Stomach smooth muscle (tissue), 2 donors: Measurements from ENCODE around the gene PEAK3.

Experiments used
- H3K27ac ChIP-seq: one replicate; pipeline ENCODE4 v1.7.0; 2013; ENCODE audit warnings: mild to moderate bottlenecking, low read length, inconsistent platforms
- H3K27me3 ChIP-seq, 2 donors: one replicate each; pipeline ENCODE4 v1.7.0; 2013; ENCODE audit warnings: low read length in 2 of 2; ENCODE audit not compliant: insufficient read depth in 2 of 2, control insufficient read depth in 1 of 2
- H3K36me3 ChIP-seq, 2 donors: one replicate each; pipeline ENCODE4 v1.7.0; 2013; ENCODE audit warnings: low read length in 2 of 2; ENCODE audit not compliant: control insufficient read depth in 2 of 2, insufficient read depth in 2 of 2
- H3K4me1 ChIP-seq: one replicate; pipeline ENCODE4 v1.7.0; 2013; ENCODE audit warnings: low read length; ENCODE audit not compliant: control insufficient read depth, insufficient read depth
- H3K4me3 ChIP-seq, 2 donors: one replicate each; pipeline ENCODE4 v1.7.0; 2013; ENCODE audit warnings: low read length in 2 of 2
- H3K9ac ChIP-seq, 2 donors: one replicate each; pipeline ENCODE4 v1.7.0; 2013; ENCODE audit warnings: low read length in 2 of 2, mild to moderate bottlenecking in 1 of 2
- H3K9me3 ChIP-seq, 2 donors: one replicate each; pipeline ENCODE4 v1.7.0; 2013; ENCODE audit warnings: low read length in 2 of 2; ENCODE audit not compliant: control insufficient read depth in 2 of 2
- donor health status: healthy.
- donor health status: Pancreatic carcinoma.

The PEAK3 gene

DNA sequence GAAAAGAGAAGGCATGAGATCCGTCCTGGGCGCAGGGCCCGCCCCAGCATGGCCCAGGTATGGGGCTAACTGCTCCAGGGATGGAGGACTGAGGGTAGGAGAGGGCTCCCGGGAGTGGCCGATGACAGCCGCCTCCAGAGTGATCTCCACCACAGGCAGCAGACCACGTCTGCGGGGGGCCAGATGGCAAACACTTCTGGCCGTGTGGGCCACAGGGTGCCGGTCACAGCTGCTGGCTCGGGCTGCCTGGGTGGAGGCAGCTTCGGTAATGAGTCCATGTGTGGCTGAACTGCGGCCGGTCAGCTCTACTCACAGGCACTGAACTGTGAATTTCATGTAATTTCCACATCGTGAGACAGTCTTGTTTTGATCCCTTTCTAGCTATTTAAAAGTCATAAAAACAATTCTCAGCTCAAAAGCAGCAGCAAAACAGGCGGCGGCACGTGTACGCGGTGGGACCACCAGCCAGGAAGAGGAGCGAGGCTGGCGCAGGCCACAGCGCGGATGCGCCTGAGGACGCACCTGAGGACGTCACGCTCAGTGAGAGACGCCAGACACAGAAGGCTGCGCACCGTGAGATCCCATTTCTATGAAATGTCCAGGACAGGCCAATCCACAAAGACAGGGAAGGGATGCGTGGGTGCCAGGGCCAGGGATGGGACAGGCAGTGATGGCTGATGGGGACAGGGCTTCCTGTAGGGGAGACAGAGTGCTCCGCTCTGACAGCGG, 42.4 kb upstream of the PEAK3 start:
- Histone ChIP-seq H3K4me3 (no peak overlapping the region), H3K27me3 (no peaks in the 10 kb centered on the region), H3K36me3 (peaks cover 4 to 13% of the 10 kb centered on the region in 2 donors), H3K9ac (no peak overlapping the region), H3K9me3 (no peaks in the 10 kb centered on the region), H3K4me1 (peaks cover 18% of the 10 kb centered on the region), H3K27ac (no peak overlapping the region)

DNA sequence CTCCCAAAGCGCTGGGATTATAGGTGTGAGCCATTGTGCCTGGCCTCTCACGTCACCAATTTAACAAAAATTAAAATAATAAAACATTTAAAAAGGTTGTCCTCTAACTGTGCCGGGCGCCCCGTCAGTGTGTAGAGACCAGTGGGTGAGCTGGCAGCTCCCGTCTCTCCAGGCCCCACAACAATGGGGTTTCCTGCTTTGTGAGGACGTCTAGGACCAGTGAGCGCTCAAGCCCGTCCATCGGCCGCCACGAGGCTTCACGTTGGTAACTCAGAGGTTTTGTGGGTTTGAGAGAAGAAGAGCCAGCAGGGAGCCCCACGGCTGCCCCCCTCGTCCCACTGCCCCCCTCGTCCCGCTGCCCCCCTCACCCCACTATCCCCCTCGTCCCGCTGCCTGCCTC, 41.7 kb upstream of the PEAK3 start:
- Histone ChIP-seq H3K36me3 (peaks cover 4 to 13% of the 10 kb centered on the region in 2 donors), H3K27ac (no peak overlapping the region), H3K4me3 (no peak overlapping the region), H3K4me1 (peaks cover 12% of the 10 kb centered on the region), H3K9me3 (no peaks in the 10 kb centered on the region), H3K27me3 (no peaks in the 10 kb centered on the region), H3K9ac (no peak overlapping the region)

DNA sequence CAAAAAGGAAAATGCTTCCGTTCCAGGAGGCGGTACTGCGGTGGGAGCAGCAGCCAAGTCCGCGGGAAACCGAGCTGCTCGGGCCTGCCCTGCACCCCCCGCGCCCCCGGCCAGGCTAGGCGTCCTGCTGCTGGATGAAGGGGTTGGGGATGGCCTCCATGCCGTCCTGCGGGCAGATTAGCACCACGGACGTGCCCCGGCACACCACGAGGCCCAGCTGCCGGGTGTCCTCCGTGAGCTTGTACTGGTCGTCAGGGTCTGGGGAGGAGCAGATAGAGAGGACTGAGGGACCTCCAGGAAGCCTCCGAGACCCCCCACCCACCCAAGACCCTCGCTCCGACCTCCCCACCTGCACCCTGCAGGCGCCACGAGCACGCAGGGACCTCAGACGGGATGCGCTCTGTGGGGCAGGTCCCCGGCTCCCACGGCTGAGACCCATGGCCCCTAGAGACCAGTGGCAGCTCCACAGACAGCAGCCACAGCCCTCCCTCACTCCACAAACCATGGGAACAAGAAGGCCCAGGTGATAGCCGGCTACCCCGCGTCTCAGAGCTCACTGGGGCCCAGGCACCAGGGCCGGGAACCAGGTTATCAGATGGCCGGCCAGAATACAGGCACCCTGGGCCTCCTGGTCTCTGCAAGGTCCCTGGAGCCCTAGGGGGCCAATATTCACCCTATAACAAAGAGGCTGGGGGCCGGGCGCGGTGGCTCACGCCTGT, 39.7 kb upstream of the PEAK3 start:
- H3K27ac ChIP-seq = no peak overlapping the region
- H3K9ac ChIP-seq = no peak overlapping the region
- no peak overlapping the region for H3K4me3 ChIP-seq
- H3K4me1 ChIP-seq = peaks cover under 1% of the 10 kb centered on the region
- H3K9me3 ChIP-seq = no peaks in the 10 kb centered on the region
- no peaks in the 10 kb centered on the region for H3K27me3 ChIP-seq
- peaks cover 4 to 12% of the 10 kb centered on the region in 2 donors for H3K36me3 ChIP-seq

DNA sequence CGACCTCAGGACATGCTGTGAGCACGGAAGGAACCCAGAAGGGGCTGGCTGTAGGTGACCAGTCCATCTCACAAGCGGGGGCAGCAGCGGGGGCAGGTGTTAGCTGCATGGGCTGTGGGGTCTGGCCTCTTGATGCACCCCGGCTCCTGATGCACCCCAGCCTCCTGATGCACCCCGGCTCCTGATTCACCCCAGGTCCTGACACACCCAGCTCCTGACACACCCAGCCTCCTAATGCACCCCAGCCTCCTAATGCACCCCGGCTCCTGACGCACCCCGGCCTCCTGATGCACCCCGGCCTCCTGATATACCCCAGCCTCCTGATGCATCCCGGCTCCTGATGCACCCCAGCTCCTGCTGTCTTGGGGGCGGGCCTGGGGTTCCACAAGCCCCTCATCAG, 39.0 kb upstream of the PEAK3 start:
- H3K27ac ChIP-seq = no peak overlapping the region
- H3K9me3 ChIP-seq = no peaks in the 10 kb centered on the region
- no peak overlapping the region for H3K4me3 ChIP-seq
- no peaks in the 10 kb centered on the region for H3K4me1 ChIP-seq
- H3K27me3 ChIP-seq = no peaks in the 10 kb centered on the region
- H3K9ac ChIP-seq = no peak overlapping the region
- peaks cover 4 to 10% of the 10 kb centered on the region in 2 donors for H3K36me3 ChIP-seq

DNA sequence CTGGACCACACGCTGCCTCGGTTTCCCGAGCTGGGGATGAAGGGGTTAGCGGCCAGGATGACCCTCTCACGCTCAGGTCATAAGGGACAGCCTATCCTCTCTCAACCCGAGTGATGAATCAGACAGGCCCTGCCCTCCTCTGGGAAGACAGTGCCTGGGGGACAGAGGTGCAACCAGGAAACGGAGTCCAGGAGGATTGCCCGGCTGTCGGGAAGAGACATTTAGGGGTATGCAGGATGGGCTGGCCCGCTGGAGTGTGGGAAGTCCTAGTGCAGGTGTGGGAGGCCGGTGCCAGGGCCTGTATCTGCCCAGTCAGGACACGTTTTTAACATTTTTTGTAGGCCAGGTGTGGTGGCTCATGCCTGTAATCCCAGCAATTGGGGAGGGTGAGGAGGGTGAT, 38.1 kb upstream of the PEAK3 start:
- H3K36me3 ChIP-seq = peaks cover 4 to 8% of the 10 kb centered on the region in 2 donors
- no peak overlapping the region for H3K4me3 ChIP-seq
- no peaks in the 10 kb centered on the region for H3K27me3 ChIP-seq
- H3K9me3 ChIP-seq = peaks cover 2 to 5% of the 10 kb centered on the region in 2 donors
- H3K27ac ChIP-seq = no peak overlapping the region
- H3K9ac ChIP-seq = no peak overlapping the region
- H3K4me1 ChIP-seq = no peaks in the 10 kb centered on the region

DNA sequence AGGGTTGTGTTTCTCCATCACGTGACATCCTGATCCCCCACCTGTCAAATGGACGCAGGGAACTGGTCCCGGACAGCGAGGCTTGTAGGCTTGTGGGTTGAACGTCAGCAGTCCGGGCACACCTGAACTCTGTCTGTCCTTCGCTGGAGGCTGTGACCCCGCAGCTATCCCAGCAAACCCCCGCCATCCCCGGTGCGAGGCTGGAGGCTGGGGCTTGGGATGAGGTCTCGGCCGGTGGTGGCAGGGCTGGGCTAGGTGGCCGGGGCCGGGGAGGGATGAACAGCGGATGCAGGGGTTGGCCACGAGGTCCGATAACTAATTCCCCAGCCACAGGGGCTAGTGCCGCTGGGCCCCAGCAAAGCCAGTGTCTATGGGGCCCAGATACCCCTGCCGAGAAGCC, 37.6 kb upstream of the PEAK3 start:
- Histone ChIP-seq H3K9ac (no peak overlapping the region), H3K9me3 (peaks cover 5 to 10% of the 10 kb centered on the region in 2 donors), H3K36me3 (peaks cover 1 to 6% of the 10 kb centered on the region in 2 donors), H3K27ac (no peak overlapping the region), H3K4me3 (no peak overlapping the region), H3K4me1 (no peaks in the 10 kb centered on the region), H3K27me3 (no peaks in the 10 kb centered on the region)

DNA sequence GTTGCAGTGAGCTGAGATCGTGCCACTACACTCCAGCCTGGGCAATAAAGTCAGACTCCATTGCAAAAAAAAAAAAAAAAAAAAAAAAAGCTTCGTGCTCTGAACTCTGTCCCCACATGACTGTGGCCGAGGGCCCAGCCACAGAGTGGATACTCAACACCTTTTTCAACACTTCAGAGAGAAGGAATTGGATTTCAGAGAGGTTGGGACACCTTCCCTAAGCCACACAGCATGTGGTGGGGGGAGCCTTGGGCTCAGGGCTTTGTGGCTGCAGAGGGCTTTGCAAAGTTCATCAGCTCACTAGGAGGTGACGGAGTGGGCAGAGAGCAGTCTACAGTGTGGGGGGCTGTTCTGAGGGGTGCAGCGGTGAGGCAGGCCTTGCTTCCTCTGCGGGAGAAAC, 36.9 kb upstream of the PEAK3 start:
- Histone ChIP-seq H3K9ac (no peak overlapping the region), H3K4me3 (no peak overlapping the region), H3K27me3 (no peaks in the 10 kb centered on the region), H3K9me3 (peaks cover 5 to 11% of the 10 kb centered on the region in 2 donors), H3K27ac (no peak overlapping the region), H3K36me3 (peaks cover 0 to 2% of the 10 kb centered on the region in 2 donors), H3K4me1 (no peaks in the 10 kb centered on the region)

DNA sequence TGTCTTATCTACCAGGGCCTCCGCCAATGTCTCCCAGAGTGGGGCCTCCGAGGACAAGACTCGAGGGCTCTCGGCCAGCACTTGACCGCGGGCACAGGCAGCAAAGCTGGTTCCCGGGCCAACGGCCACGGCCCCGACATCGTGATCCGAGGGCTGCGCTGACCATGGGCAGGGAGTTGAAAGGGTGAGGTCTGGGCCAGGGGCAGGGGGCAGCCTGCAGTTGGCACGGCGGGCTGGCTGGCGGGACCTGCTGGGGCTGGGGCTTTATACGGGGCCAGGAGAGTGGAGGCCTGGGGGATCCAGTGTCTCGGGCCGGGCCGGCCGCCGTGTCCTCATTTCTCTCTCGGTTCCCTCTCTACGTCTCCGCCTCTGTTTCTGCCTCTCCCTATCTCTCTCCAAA, 35.8 kb upstream of the PEAK3 start:
- Histone ChIP-seq H3K9me3 (peaks cover 5 to 11% of the 10 kb centered on the region in 2 donors), H3K27me3 (peaks cover 4% of the 10 kb centered on the region in 2 donors), H3K9ac (no peak overlapping the region), H3K4me3 (no peak overlapping the region), H3K36me3 (no peaks in the 10 kb centered on the region), H3K27ac (no peak overlapping the region), H3K4me1 (no peaks in the 10 kb centered on the region)

DNA sequence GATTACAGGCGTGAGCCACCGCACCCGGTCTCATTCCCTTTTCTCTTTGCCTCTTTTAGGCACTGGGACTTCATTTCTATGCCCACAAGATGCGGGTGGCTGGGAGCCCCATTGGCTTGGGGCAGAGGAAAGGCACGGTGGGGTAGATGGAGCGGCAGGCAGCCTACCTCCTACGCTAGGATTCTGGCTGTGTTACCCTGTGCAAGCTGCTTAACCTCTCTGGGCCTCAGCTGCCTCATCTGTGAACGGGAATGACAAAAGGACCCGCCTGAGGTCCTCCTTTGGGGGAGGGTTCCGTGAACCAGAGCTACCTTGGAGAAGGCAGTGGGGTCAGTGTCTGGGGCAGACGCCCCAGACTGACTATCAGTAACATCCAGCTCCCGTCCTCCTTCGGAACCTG, 35.3 kb upstream of the PEAK3 start:
- H3K4me1 ChIP-seq = no peaks in the 10 kb centered on the region
- H3K27me3 ChIP-seq = peaks cover 4 to 8% of the 10 kb centered on the region in 2 donors
- no peak overlapping the region for H3K9ac ChIP-seq
- H3K4me3 ChIP-seq = no peak overlapping the region
- peaks cover 5 to 11% of the 10 kb centered on the region in 2 donors for H3K9me3 ChIP-seq
- no peaks in the 10 kb centered on the region for H3K36me3 ChIP-seq
- H3K27ac ChIP-seq = no peak overlapping the region

DNA sequence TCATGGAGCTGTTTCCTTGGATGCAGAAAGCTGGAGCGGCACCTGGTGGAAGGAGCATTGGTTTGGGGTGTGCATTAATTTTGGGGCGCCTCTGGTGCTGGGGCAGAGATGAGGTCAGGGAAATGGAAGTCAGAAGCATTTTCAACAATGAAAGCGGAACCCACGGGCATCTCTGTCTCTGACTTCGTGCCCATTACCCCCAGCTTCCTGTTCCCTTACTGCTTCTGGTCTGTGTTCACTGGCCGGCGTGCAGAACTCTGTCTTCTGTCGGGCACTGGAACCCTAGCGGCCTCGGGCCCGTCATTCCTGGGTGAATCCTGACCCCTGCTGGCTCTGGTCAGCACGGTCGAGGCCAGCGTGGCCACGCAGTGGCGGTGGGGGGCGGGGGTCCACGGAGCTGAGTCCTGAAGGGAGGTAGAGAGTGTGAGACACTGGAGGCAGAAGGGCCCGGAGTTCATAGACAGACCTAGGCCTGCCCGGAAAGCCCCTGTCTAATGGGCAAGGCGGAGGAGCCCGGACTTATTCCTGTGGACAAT, 33.9 kb upstream of the PEAK3 start:
- H3K27ac ChIP-seq = no peak overlapping the region
- H3K9me3 ChIP-seq = peaks cover 5 to 11% of the 10 kb centered on the region in 2 donors
- H3K4me1 ChIP-seq = no peaks in the 10 kb centered on the region
- H3K9ac ChIP-seq = no peak overlapping the region
- H3K36me3 ChIP-seq = no peaks in the 10 kb centered on the region
- H3K27me3 ChIP-seq = peaks cover 4 to 10% of the 10 kb centered on the region in 2 donors
- no peak overlapping the region for H3K4me3 ChIP-seq
